GM18502 (cell line): ENCODE measurements around the gene TMEM126A.

Experiments
- ATAC-seq: cut with Tn5 transposase; IDR thresholded peaks from one replicate; pipeline ENCODE4 v1.9.1; 2021; ENCODE audit warnings: mild to moderate bottlenecking; ENCODE audit not compliant: unreplicated experiment, poor library complexity

The TMEM126A gene

DNA sequence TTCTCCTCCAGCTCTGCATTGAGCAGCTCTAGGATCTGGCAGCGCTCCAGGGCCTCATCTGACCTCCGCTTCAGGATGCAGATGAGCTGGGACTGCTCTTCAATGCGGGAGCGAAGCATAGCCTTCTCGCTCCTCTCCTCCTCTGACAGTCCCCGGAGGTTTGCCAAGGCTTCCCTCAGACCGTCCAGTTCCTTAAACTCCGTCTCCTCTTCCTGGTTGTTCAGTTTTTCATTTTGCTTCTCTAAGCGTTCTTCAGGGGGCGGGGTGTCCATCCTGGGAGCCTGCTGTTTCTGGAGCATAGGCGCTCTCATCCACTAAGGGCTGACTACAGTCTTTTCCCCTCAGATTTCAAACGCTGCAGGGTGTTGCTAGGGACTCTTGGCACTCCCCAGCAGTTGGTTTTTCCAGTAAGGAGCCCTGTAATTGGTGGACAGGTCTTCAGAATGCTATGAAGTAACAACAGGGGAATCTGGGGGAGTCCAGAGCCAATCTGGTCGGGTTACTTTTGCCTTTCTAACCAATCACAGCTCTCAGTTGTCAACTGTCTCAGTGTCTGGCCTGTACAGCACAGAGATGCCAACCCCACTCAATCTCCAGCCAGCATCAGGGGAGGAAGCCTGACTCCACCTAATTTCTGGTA, 38.2 kb downstream of the TMEM126A start, which contains the start of gene CCDC89:
TSS of gene CCDC89 (minus strand) at position 376 of the 640 bp plus-strand sequence. CDS start at position 311, 65 bp downstream.
- ATAC-seq = no peak

DNA sequence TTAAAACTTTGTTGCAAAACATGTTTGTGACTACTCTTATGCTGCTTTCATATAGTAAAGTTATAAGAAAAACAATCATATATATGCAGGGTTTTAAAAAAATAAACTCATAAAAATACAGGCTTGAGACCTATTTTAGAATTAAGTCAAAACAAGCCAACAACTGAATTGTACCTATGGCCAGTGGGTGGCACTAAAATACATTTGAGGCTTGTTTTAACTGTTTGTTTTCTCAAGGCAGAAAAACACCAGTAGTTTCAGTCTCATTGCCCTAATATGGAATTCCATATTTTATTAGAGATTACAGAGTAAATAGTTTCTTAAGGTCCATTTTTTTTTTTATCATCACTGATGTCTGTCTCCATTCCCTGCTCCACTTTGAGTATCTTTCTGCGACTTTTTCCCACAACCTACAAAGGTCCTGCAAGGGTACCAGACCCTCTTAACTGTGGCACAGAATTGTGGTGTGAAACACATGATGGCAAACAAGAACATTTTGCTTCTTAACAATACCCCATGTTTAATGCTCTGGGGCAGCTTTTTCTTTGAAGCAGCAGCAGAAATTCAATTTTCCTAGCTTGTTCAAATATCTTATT, 46.7 kb downstream of the TMEM126A start:
- no peak for ATAC-seq

DNA sequence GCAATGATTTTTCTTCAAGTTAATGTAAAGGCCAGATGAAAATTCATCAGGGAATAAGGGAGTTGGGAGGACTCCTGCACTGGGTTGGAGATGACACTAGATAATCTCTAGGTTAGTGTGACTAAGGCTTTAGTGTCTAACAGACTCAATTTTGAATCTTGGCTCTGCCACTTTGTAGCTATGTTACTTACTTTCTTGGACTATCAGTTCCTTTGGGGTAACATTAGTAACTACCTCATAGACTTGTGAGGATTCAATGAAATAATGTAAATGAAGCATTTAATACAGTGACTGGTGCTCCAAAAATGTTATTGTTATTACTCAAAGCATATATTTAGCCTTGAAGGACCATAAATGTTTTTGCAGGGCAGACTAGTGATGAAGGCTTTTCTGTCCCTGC, 47.8 kb downstream of the TMEM126A start:
- ATAC-seq = no peak

DNA sequence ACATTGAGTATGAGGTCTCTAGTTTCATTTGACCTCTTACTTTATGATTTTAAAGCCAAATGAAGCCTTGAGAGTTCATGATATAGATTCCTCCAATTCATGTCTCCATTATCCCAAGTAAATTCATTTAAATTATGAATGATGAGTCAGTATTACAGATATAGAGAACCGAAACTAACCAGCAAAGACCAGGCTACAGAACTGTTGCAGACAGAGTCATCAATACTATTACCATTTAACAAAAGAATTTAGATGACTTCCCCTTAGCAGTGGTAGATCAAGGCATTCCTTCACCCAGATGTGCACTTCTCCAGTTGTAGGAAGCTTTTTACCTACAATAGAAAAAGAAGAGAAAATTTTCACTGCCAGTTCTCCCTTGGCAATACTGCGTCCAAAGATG, 50.0 kb downstream of the TMEM126A start:
- ATAC-seq = peak; percentile 38

DNA sequence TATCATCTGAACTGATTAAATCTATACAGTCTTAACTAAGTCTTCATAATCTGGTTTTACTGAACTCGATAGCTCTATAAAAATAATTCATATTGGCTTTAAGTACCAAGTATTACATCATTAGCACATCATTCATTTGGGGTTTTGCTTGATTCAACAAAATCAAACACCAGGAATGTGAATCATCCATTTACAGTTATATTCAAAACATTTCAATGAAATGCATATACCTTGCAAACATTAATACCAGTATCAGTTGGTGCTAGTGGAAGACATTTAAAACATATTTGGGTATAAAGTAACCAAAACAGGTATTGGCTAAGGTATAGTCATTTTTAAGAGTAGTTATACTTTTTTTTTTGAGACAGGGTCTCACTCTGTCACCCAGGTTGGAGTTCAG, 50.4 kb downstream of the TMEM126A start:
- no peak for ATAC-seq

DNA sequence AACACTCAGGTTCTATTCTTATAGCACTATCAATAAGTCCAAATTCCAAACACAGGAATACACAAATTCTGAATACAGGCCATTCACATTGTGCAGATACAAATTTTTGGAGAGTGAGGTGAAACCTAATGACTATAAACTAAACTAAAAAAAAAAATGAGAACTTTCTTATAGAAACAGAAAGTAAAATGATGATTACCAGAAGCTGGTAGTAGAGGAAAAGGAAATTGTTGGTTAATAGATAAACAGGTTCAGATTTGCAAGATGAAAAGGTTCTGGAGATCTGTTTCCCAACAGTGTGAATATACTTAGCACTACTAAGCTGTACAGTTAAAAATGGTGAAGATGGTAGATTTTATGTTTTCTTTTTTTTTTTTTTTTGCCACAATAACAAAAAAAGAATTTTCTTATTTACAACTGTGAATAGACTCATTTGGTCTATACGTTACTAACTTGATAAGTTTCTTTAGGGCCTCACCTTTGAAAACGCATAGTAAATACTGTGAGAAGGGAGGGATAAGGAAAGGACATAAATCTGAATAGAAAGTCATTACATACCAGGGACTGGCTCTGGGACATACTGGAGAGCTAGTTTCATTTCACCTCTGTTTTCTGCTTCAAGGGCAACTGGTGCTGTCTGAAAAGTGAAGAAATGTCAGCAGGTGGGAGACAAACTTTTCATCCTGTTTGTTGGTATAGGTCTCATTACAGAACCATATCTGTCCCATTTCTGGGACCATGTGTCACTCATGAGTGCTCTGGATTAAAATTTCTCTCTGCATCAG, 52.4 kb downstream of the TMEM126A start:
- ATAC-seq = peak; percentile 85

DNA sequence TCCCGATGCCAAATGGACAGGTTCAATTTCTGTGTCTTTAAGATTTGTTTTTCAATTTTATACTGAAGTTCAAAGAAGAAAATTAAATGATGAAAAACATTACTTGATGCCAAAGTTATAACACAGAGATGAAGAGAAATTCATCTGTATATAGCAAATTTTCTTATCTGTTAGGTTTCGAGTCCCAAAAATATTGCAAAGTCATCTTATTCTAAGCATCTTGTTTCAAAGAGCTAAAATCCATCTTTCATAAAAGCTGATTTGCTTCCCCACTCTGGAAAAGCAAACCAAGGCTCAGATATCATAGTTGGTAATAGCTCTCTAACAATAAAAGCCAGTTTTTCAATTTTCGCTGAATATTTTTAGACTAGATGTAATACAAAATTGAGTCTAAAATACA, 57.2 kb downstream of the TMEM126A start:
- ATAC-seq = no peak

DNA sequence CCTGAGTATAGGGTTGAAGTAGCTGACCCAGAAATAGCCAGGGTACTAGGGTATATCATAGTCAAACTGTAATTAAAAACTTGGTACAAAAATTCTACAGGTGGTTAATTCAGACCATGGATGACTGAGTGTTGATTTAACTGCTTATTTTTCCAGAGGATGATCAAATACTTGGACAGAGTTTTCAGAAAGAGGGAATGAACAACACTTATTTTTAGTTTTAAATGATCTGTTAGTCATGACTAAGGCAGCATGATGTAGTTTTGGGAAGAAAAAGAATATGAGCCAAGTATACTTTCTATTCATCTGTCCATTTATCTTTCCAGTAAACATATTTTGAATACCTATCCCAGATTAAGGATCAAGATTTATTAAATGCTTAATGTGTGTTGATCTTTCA, 58.0 kb downstream of the TMEM126A start:
- ATAC-seq = no peak
